ENCODE results near the gene GMPR. TPM values are rescaled to one million over a fixed set of nuclear protein-coding genes. Genes with fewer than 3 reads are reported as not detected.

Gene GMPR
- total and polyA plus RNA-seq, 10 of the 15 experiments (the other 5 are each of a cell fraction or from before 2014, with no cell fraction given) = 0.15 to 1.8 (median 0.49) TPM; not detected in 1

- DNase-seq (ENCODE audit: low read depth, low spot score) (no peak), ATAC-seq (no peak), FAIRE-seq (no peak)
- no peaks in the 10 kb centered on the region; a peak in 2 of 4 replicates for H3K27me3 ChIP-seq (replicated peaks in 1 of 2; ENCODE audit: control insufficient read depth in 2 of 2, insufficient read depth in 2 of 2, low read length in 1 of 2)
- no peak for TF ChIP-seq STAT3 (IDR thresholded peaks at IDR 0.05; ENCODE audit: low read depth, low read length)
- H3K27ac ChIP-seq (ENCODE audit: control insufficient read depth, insufficient read depth) = no peak overlapping the region
- H3K36me3 ChIP-seq (ENCODE audit: control insufficient read depth in 2 of 2, insufficient read depth in 2 of 2, low read length in 1 of 2) = no peaks in the 10 kb centered on the region
- in situ Hi-C loops (cut with MboI) (no loop called here), intact Hi-C loops (cut with micrococcal nuclease; ENCODE audit: unreplicated experiment) (no loop called here)
- POLR2A ChIA-PET = interaction anchor here (1.2 kb wide), 1 partner anchor 7 kb away, joined by 4 read pairs; no protein-coding TSS in a partner anchor
- SMC1A ChIA-PET (ENCODE audit: uncharacterized antibody, unreplicated experiment) = no interaction called here
- CTCF ChIA-PET = interaction anchor here (1.0 to 1.5 kb wide), 3 partner anchors 9 to 523 kb away, joined by 3 read pairs; no protein-coding TSS in a partner anchor
- RAD21 ChIA-PET (ENCODE audit: unreplicated experiment) = no interaction called here
- H3K4me1 ChIP-seq (ENCODE audit: control insufficient read depth, insufficient read depth, low read length) = no peaks in the 10 kb centered on the region
- H3K9me3 ChIP-seq (replicated peaks; ENCODE audit: control insufficient read depth, insufficient read depth, low read length) = no peaks in the 10 kb centered on the region
- 83% methylated on average over 7 of the region's 7 CpGs for WGBS (ENCODE audit: insufficient coverage, insufficient replicate concordance, low lambda C conversion rate, missing lambda C conversion rate)
- no peak overlapping the region for H3K9ac ChIP-seq (ENCODE audit: control insufficient read depth, insufficient read depth, low read length)
- no peaks in the 10 kb centered on the region for H3K79me2 ChIP-seq (ENCODE audit: control insufficient read depth, insufficient read depth, low read length)
- H2AFZ ChIP-seq (ENCODE audit: control insufficient read depth, low read depth, low read length) = no peak overlapping the region
- H3K4me2 ChIP-seq (ENCODE audit: control insufficient read depth, insufficient read depth) = no peak overlapping the region
- no peak overlapping the region for H3K4me3 ChIP-seq
- no peaks in the 10 kb centered on the region for H4K20me1 ChIP-seq (ENCODE audit: control insufficient read depth, insufficient read depth)
- no TSS peak for BruUV-seq (replicated peaks)
Measured at GRCh38 chr6:16248271-16248853, 10.0 kb downstream of the GMPR start.

GRCh38 chr6:16249971-16250370 is 11.6 kb downstream of the GMPR start:
- ChIA-PET SMC1A (ENCODE audit: uncharacterized antibody, unreplicated experiment) (no interaction called here), POLR2A (no interaction called here), RAD21 (ENCODE audit: unreplicated experiment) (no interaction called here), CTCF (no interaction called here)
- TF ChIP-seq MYC (IDR thresholded peaks at IDR 0.05; ENCODE audit: insufficient read depth, insufficient read length, insufficient replicate concordance, low read length, severe bottlenecking) (no peak), EZH2 (IDR thresholded peaks at IDR 0.05; ENCODE audit: borderline replicate concordance, control insufficient read depth, low read depth, low read length) (no peak), RBBP5 (conservative IDR thresholded peaks at IDR 0.05) (no peak)
- DNase-seq (ENCODE audit: low read depth, low spot score) (no peak), ATAC-seq (no peak), FAIRE-seq (no peak)
- Histone ChIP-seq H3K4me2 (ENCODE audit: control insufficient read depth, insufficient read depth) (no peak overlapping the region), H3K9ac (ENCODE audit: control insufficient read depth, insufficient read depth, low read length) (no peak overlapping the region), H2AFZ (ENCODE audit: control insufficient read depth, low read depth, low read length) (no peak overlapping the region), H3K27me3 (replicated peaks in 1 of 2; ENCODE audit: control insufficient read depth in 2 of 2, insufficient read depth in 2 of 2, low read length in 1 of 2) (no peaks in the 10 kb centered on the region; a peak in 2 of 4 replicates), H4K20me1 (ENCODE audit: control insufficient read depth, insufficient read depth) (no peaks in the 10 kb centered on the region), H3K36me3 (ENCODE audit: control insufficient read depth in 2 of 2, insufficient read depth in 2 of 2, low read length in 1 of 2) (no peaks in the 10 kb centered on the region), H3K27ac (ENCODE audit: control insufficient read depth, insufficient read depth) (no peak overlapping the region), H3K79me2 (ENCODE audit: control insufficient read depth, insufficient read depth, low read length) (no peaks in the 10 kb centered on the region), H3K4me1 (ENCODE audit: control insufficient read depth, insufficient read depth, low read length) (no peaks in the 10 kb centered on the region), H3K9me3 (replicated peaks; ENCODE audit: control insufficient read depth, insufficient read depth, low read length) (no peaks in the 10 kb centered on the region), H3K4me3 (no peak overlapping the region)
- WGBS (ENCODE audit: insufficient coverage, insufficient replicate concordance, low lambda C conversion rate, missing lambda C conversion rate) = 74% methylated on average over 1 of the region's 1 CpG
- intact Hi-C loops (cut with micrococcal nuclease; ENCODE audit: unreplicated experiment) (no loop called here), in situ Hi-C loops (cut with MboI) (no loop called here)
- no TSS peak for BruUV-seq (replicated peaks)
